Breast epithelium (tissue), 4 donors: Measurements from ENCODE around the gene BACE1. TPM values are rescaled to one million over a fixed set of nuclear protein-coding genes. Genes with fewer than 3 reads are reported as not detected.

Experiments
- DNase-seq, 2 donors: peaks; one replicate each; pipeline ENCODE4 v3.0.0-alpha.2; 2019; ENCODE audit warnings: low spot score in 2 of 2
- H3K27ac ChIP-seq, 2 donors: fragments of 200-600 bp; sonication (generic) in 1 of 2; one replicate each; pipeline ENCODE4 v1.5.1; 2016 to 2019; ENCODE audit warnings: mild to moderate bottlenecking in 1 of 2
- H3K27me3 ChIP-seq, 2 donors: fragments of 200-600 bp; sonication (generic) in 1 of 2; one replicate each; pipeline versions ENCODE4 v1.5.1 to v1.6.0; 2017 to 2019; ENCODE audit warnings: control low read depth in 1 of 2, mild to moderate bottlenecking in 1 of 2
- H3K36me3 ChIP-seq: fragments of 200-600 bp; one replicate; pipeline ENCODE4 v1.5.1; 2019
- H3K4me1 ChIP-seq, 2 donors: fragments of 200-600 bp; sonication (generic); one replicate each; pipeline ENCODE4 v1.5.1; 2016 to 2019; ENCODE audit warnings: control low read depth in 1 of 2
- H3K4me3 ChIP-seq, 3 donors: fragments of 200-600 bp; sonication (generic); 1 replicate in 2 of 3; 2 replicates in 1 of 3; pipeline ENCODE4 v1.5.1; 2016 to 2019; ENCODE audit warnings: mild to moderate bottlenecking in 3 of 3, moderate library complexity in 2 of 3
- H3K9me3 ChIP-seq, 2 donors: fragments of 200-600 bp; sonication (generic) in 1 of 2; one replicate each; pipeline ENCODE4 v1.5.1; 2016 to 2019; ENCODE audit warnings: control low read depth in 1 of 2
- CTCF ChIP-seq, 3 donors: fragments of 450-650 bp; IDR thresholded peaks; one replicate each; pipeline ENCODE4 v1.5.1; 2016 to 2017; ENCODE audit warnings: antibody characterized with exemption in 3 of 3, mild to moderate bottlenecking in 3 of 3, moderate library complexity in 3 of 3
- POLR2A ChIP-seq: fragments of 450-650 bp; IDR thresholded peaks from one replicate; pipeline ENCODE4 v1.6.1; 2016; ENCODE audit warnings: antibody characterized with exemption, mild to moderate bottlenecking, moderate library complexity
- POLR2AphosphoS5 ChIP-seq, 3 donors: sonication (generic); formaldehyde crosslinking; IDR thresholded peaks; one replicate each; pipeline ENCODE4 v1.6.1; 2017; ENCODE audit warnings: antibody characterized with exemption in 3 of 3
- intact Hi-C: fragments of 100-400 bp; cut with DNase I; formaldehyde crosslinking; loops from one replicate; pipeline ENCODE4 v1.15.1; 2023; ENCODE audit warnings: low total_unique reads
- total RNA-seq, 3 donors: library from RNA; depleted of rRNA; stranded (reverse); fragments of >200 nt; gene quantifications; one replicate each; pipeline ENCODE4 v1.1.0, GENCODE V29; 2016

Gene BACE1
- total RNA-seq, 3 donors from 2014 or later, result 17.4 to 26.9 (median 17.9) TPM

- DNase-seq, result no peak
- TF ChIP-seq POLR2AphosphoS5 (IDR thresholded peaks at IDR 0.05), result no peak
- TF ChIP-seq POLR2A, result no peak
- TF ChIP-seq CTCF (IDR thresholded peaks at IDR 0.05), result no peak
- Histone ChIP-seq H3K36me3 (no peaks in the 10 kb centered on the region), H3K27ac (no peak overlapping the region), H3K4me3 (no peak overlapping the region), H3K9me3 (no peaks in the 10 kb centered on the region), H3K4me1 (no peaks in the 10 kb centered on the region), H3K27me3 (no peaks in the 10 kb centered on the region)
- intact Hi-C loops, result no loop called here
These were observed 21.0 kb upstream of the BACE1 start for GRCh38 chr11:117337076-117337475.

DNA sequence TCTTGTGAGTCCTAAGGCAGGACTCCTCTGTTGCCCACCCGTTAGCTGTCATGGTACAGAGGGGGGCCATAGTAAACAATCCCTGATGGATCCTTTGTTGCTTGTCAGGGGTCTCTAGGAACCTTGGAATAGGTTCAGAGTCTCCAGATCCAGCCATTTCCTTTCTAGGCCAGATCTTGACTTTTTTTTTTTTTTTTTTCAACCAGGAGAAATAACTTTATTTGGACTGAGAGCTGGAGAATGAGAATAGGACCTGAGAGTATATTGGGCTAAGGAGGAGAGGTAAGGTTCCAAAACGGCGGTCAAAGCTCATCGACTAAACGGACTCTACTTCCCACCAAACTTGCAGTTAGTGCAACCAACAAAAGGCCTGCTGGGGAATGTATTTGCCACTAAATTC, 19.3 kb upstream of the BACE1 start:
- DNase-seq, result no peak
- Histone ChIP-seq H3K27me3 (no peaks in the 10 kb centered on the region), H3K36me3 (no peaks in the 10 kb centered on the region), H3K27ac (no peak overlapping the region), H3K4me1 (no peaks in the 10 kb centered on the region), H3K9me3 (no peaks in the 10 kb centered on the region), H3K4me3 (no peak overlapping the region)
- intact Hi-C loops, result no loop called here
- TF ChIP-seq CTCF (IDR thresholded peaks at IDR 0.05) (no peak), POLR2A (no peak), POLR2AphosphoS5 (IDR thresholded peaks at IDR 0.05) (no peak)

GRCh38 chr11:117334896-117335295, 18.8 kb upstream of the BACE1 start:
- Histone ChIP-seq H3K27me3 (no peaks in the 10 kb centered on the region), H3K4me3 (no peak overlapping the region), H3K9me3 (no peaks in the 10 kb centered on the region), H3K36me3 (no peaks in the 10 kb centered on the region), H3K27ac (no peak overlapping the region), H3K4me1 (no peaks in the 10 kb centered on the region)
- intact Hi-C loops, result no loop called here
- no peak for TF ChIP-seq POLR2A
- no peak for TF ChIP-seq POLR2AphosphoS5 (IDR thresholded peaks at IDR 0.05)
- no peak for TF ChIP-seq CTCF (IDR thresholded peaks at IDR 0.05)
- DNase-seq, result no peak

- no peak for TF ChIP-seq POLR2A
- no peak for TF ChIP-seq POLR2AphosphoS5 (IDR thresholded peaks at IDR 0.05)
- TF ChIP-seq CTCF (IDR thresholded peaks at IDR 0.05), result no peak
- peaks cover 0 to 2% of the 10 kb centered on the region in 2 donors for H3K4me1 ChIP-seq
- H3K27me3 ChIP-seq, result no peaks in the 10 kb centered on the region
- DNase-seq, result no peak
- no peaks in the 10 kb centered on the region for H3K9me3 ChIP-seq
- H3K4me3 ChIP-seq, result no peak overlapping the region
- no peak overlapping the region for H3K27ac ChIP-seq
- H3K36me3 ChIP-seq, result no peaks in the 10 kb centered on the region
- intact Hi-C loops, result no loop called here
These were observed 17.9 kb upstream of the BACE1 start for GRCh38 chr11:117333917-117334316.

DNA sequence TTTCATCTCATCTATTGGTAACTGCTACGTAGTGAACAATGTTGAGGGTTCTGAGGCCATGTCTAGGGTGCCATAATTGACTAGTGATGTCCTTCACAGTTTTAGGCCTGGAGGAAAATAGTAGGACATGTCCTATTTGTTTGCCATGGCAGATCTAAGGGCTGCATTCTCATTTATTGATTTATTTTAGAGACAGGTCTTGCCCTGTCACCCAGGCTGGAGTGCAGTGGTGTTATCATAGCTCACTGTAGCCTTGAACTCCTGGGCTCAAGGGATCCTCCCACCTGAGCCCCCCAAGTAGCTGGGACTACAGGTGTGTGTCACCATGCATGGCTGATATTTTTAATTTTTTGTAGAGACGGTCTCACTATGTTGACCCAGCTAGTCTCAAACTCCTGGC, 16.8 kb upstream of the BACE1 start:
- H3K27ac ChIP-seq, result no peak overlapping the region
- no peaks in the 10 kb centered on the region for H3K27me3 ChIP-seq
- H3K9me3 ChIP-seq, result no peaks in the 10 kb centered on the region
- H3K36me3 ChIP-seq, result no peaks in the 10 kb centered on the region
- intact Hi-C loops, result no loop called here
- H3K4me3 ChIP-seq, result no peak overlapping the region
- H3K4me1 ChIP-seq, result peaks cover 0 to 3% of the 10 kb centered on the region in 2 donors
- no peak for DNase-seq
- TF ChIP-seq POLR2A, result no peak
- TF ChIP-seq CTCF (IDR thresholded peaks at IDR 0.05), result no peak
- no peak for TF ChIP-seq POLR2AphosphoS5 (IDR thresholded peaks at IDR 0.05)
